Measurements from ENCODE around the gene ABHD4. TPM values are rescaled to one million over a fixed set of nuclear protein-coding genes. Genes with fewer than 3 reads are reported as not detected.
"Not testable (repeated sequence)": the region's sequence is repeated elsewhere in the genome, so short reads cannot be mapped to it uniquely, and the experiment has no call there.

The ABHD4 gene
- total and polyA plus RNA-seq, 4 donors, result 9.0 to 32.9 (median 11.1) TPM

- DNase-seq (ENCODE audit: low spot score), result no peak
- Histone ChIP-seq H3K27me3 (ENCODE audit: control insufficient read depth in 4 of 4, insufficient read depth in 4 of 4, low read length in 3 of 4) (no peaks in the 10 kb centered on the region), H3K36me3 (ENCODE audit: control insufficient read depth in 4 of 4, insufficient read depth in 3 of 4, low read depth in 1 of 4, low read length in 3 of 4) (no peaks in the 10 kb centered on the region), H3K4me1 (ENCODE audit: control insufficient read depth in 4 of 4, insufficient read depth in 4 of 4, low read length in 3 of 4) (peaks cover 3 to 9% (median 6%) of the 10 kb centered on the region in 4 donors), H3K9ac (ENCODE audit: low read depth in 1 of 2, low read length in 2 of 2) (no peak overlapping the region), H3K9me3 (ENCODE audit: control insufficient read depth in 4 of 4, low read length in 3 of 4) (no peaks in the 10 kb centered on the region), H3K4me3 (ENCODE audit: low read depth in 1 of 3, low read length in 3 of 3) (no peak overlapping the region), H3K27ac (ENCODE audit: low read depth in 1 of 2, low read length in 2 of 2) (no peak overlapping the region)
- TF ChIP-seq FOXA1 (IDR thresholded peaks at IDR 0.05), result no peak
- no peak for TF ChIP-seq REST (IDR thresholded peaks at IDR 0.05)
- no peak for TF ChIP-seq FOXA2 (IDR thresholded peaks at IDR 0.05)
- TF ChIP-seq MAX (IDR thresholded peaks at IDR 0.05), result no peak
- TF ChIP-seq GABPA (IDR thresholded peaks at IDR 0.05 in 1 of 2, conservative IDR thresholded peaks at IDR 0.05 in 1 of 2), result no peak
- WGBS, result 89% methylated on average over 2 of the region's 2 CpGs
Observed at GRCh38 chr14:22552827-22553076, 45.3 kb upstream of the ABHD4 start.

GRCh38 chr14:22553445-22553844, 44.7 kb upstream of the ABHD4 start:
- TF ChIP-seq REST (IDR thresholded peaks at IDR 0.05) (no peak), ZBTB33 (IDR thresholded peaks at IDR 0.05) (no peak), HNF4A (conservative IDR thresholded peaks at IDR 0.05) (no peak), RAD21 (IDR thresholded peaks at IDR 0.05) (no peak), TAF1 (conservative IDR thresholded peaks at IDR 0.05) (no peak), NR2F2 (IDR thresholded peaks at IDR 0.05) (no peak), MAX (IDR thresholded peaks at IDR 0.05) (no peak), RXRA (IDR thresholded peaks at IDR 0.05) (no peak), YY1 (IDR thresholded peaks at IDR 0.05) (no peak), FOXA2 (IDR thresholded peaks at IDR 0.05) (no peak), HNF4G (IDR thresholded peaks at IDR 0.05) (no peak), FOXA1 (IDR thresholded peaks at IDR 0.05) (no peak), SP1 (IDR thresholded peaks at IDR 0.05) (no peak), EGR1 (IDR thresholded peaks at IDR 0.05; ENCODE audit: low read depth in 2 of 2) (no peak), JUND (IDR thresholded peaks at IDR 0.05) (no peak), GABPA (IDR thresholded peaks at IDR 0.05 in 1 of 2, conservative IDR thresholded peaks at IDR 0.05 in 1 of 2) (no peak)
- TF ChIP-seq, protein P1, sequence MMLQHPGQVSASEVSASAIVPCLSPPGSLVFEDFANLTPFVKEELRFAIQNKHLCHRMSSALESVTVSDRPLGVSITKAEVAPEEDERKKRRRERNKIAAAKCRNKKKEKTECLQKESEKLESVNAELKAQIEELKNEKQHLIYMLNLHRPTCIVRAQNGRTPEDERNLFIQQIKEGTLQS (IDR thresholded peaks at IDR 0.05), result no peak
- H3K9me3 ChIP-seq (ENCODE audit: control insufficient read depth in 4 of 4, low read length in 3 of 4), result no peaks in the 10 kb centered on the region
- 80% methylated on average over 5 of the region's 5 CpGs for WGBS

GRCh38 chr14:22553861-22554497, 44.1 kb upstream of the ABHD4 start:
- H3K9ac ChIP-seq (ENCODE audit: low read depth in 1 of 2, low read length in 2 of 2); H3K36me3 ChIP-seq (ENCODE audit: control insufficient read depth in 4 of 4, insufficient read depth in 3 of 4, low read depth in 1 of 4, low read length in 3 of 4); H3K27ac ChIP-seq (ENCODE audit: low read depth in 1 of 2, low read length in 2 of 2); H3K27me3 ChIP-seq (ENCODE audit: control insufficient read depth in 4 of 4, insufficient read depth in 4 of 4, low read length in 3 of 4); H3K4me1 ChIP-seq (ENCODE audit: control insufficient read depth in 4 of 4, insufficient read depth in 4 of 4, low read length in 3 of 4); H3K9me3 ChIP-seq (ENCODE audit: control insufficient read depth in 4 of 4, low read length in 3 of 4); DNase-seq (ENCODE audit: low spot score); H3K4me3 ChIP-seq (ENCODE audit: low read depth in 1 of 3, low read length in 3 of 3): not testable (repeated sequence)
- 92% methylated on average over 14 of the region's 14 CpGs for WGBS

More at GRCh38 chr14:22553445-22553844, 44.7 kb upstream of the ABHD4 start:
- no peak for DNase-seq (ENCODE audit: low spot score)
- H3K4me3 ChIP-seq (ENCODE audit: low read depth in 1 of 3, low read length in 3 of 3), result no peak overlapping the region
- H3K27ac ChIP-seq (ENCODE audit: low read depth in 1 of 2, low read length in 2 of 2), result no peak overlapping the region
- no peak overlapping the region for H3K9ac ChIP-seq (ENCODE audit: low read depth in 1 of 2, low read length in 2 of 2)
- no peaks in the 10 kb centered on the region for H3K27me3 ChIP-seq (ENCODE audit: control insufficient read depth in 4 of 4, insufficient read depth in 4 of 4, low read length in 3 of 4)
- no peaks in the 10 kb centered on the region for H3K36me3 ChIP-seq (ENCODE audit: control insufficient read depth in 4 of 4, insufficient read depth in 3 of 4, low read depth in 1 of 4, low read length in 3 of 4)
- peaks cover 3 to 9% (median 6%) of the 10 kb centered on the region in 4 donors for H3K4me1 ChIP-seq (ENCODE audit: control insufficient read depth in 4 of 4, insufficient read depth in 4 of 4, low read length in 3 of 4)

All from liver (tissue), 9 donors.